Body of pancreas (tissue), 4 donors: Measurements from ENCODE around the gene ZPLD1. TPM values are rescaled to one million over a fixed set of nuclear protein-coding genes. Genes with fewer than 3 reads are reported as not detected.
A peak's percentile ranks its signal among the peaks of the same experiment; 100 is the strongest.

Experiments
- ATAC-seq: fragments of 150-250 bp; one replicate; pipeline ENCODE4 v1.9.1; 2016
- DNase-seq, 4 donors: peaks; one replicate each; pipeline ENCODE4 v3.0.0-alpha.2; 2019
- H3K27ac ChIP-seq, 4 donors: fragments of 200-600 bp; sonication (generic); 1 replicate in 3 of 4; 2 replicates in 1 of 4; pipeline versions ENCODE4 v1.5.1 to v1.6.1; 2016 to 2019; ENCODE audit warnings: mild to moderate bottlenecking in 1 of 4, mixed read lengths in 1 of 4, moderate library complexity in 1 of 4
- H3K27me3 ChIP-seq, 2 donors: fragments of 200-600 bp; sonication (generic); one replicate each; pipeline ENCODE4 v1.6.0; 2016; ENCODE audit warnings: mild to moderate bottlenecking in 1 of 2
- H3K36me3 ChIP-seq, 2 donors: fragments of 200-600 bp; sonication (generic); replicated peaks in 1 of 2; 2 replicates each; pipeline ENCODE4 v1.5.1; 2016; ENCODE audit warnings: low read depth in 2 of 2; ENCODE audit not compliant: insufficient read depth in 1 of 2
- H3K4me1 ChIP-seq: fragments of 200-600 bp; sonication (generic); one replicate; pipeline ENCODE4 v1.6.0; 2016
- H3K4me3 ChIP-seq, 2 donors: fragments of 200-600 bp; sonication (generic); 1 replicate in 1 of 2; 2 replicates in 1 of 2; pipeline ENCODE4 v1.5.1; 2016 to 2019
- H3K9me3 ChIP-seq, 3 donors: fragments of 200-600 bp; sonication (generic); 1 replicate in 2 of 3; 2 replicates in 1 of 3; pipeline ENCODE4 v1.5.1; 2016
- POLR2A ChIP-seq, 3 donors: fragments of 450-650 bp; IDR thresholded peaks; one replicate each; pipeline ENCODE4 v1.6.1; 2016; ENCODE audit warnings: antibody characterized with exemption in 3 of 3, mild to moderate bottlenecking in 2 of 3
- WGBS, 2 donors: methylation state at CpG; one replicate each; pipeline ENCODE4 v1.1.5; 2017; 5-methylcytosine and 5-hydroxymethylcytosine counted together
- intact Hi-C: fragments of 100-400 bp; cut with DNase I; formaldehyde crosslinking; loops from one replicate; pipeline ENCODE4 v1.15.1; 2023
- total RNA-seq, 2 donors: library from RNA; depleted of rRNA; stranded (reverse); fragments of >200 nt; gene quantifications; one replicate each; pipeline ENCODE4 v1.1.0, GENCODE V29; 2016
- TF ChIP-seq, protein P1 (sequence below), 7 experiments: fragments of 450-650 bp in 4 of 7; fragments of 200-600 bp in 3 of 7; sonication (generic) in 3 of 7; IDR thresholded peaks; one replicate each; pipeline ENCODE4 v1.5.1; 2016 to 2019; ENCODE audit warnings: antibody characterized with exemption in 7 of 7

ZPLD1 gene
- total RNA-seq, 2 donors from 2014 or later = 0.26 TPM; not detected in 1

DNA sequence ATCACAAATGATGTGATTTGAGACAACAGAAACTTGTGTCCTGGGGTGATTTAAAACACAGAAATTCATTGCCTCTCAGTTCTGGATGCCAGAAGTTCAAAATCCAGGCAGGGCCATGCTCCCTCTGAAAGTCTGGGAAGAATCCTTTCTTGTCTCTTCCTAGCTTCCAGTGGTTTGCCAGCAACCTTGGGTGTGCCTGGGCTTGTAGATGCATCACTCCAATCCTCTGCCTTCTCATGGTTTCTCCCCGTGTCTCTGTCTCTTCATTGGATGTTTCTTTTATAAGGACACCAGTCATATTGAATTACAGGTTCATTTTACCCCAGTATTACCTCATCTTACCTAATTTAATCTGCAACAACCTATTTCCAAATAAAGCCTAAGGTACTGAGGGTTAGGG is 16.7 kb downstream of the ZPLD1 start:
- H3K27ac ChIP-seq = no peak overlapping the region

GRCh38 chr3:102454181-102454580 is 19.4 kb downstream of the ZPLD1 start:
- DNase-seq = no peak
- H3K27ac ChIP-seq = no peak overlapping the region
- no peak overlapping the region for H3K4me3 ChIP-seq
- intact Hi-C loops = no loop called here
- no peak for TF ChIP-seq POLR2A (IDR thresholded peaks at IDR 0.05)
- TF ChIP-seq, protein P1, sequence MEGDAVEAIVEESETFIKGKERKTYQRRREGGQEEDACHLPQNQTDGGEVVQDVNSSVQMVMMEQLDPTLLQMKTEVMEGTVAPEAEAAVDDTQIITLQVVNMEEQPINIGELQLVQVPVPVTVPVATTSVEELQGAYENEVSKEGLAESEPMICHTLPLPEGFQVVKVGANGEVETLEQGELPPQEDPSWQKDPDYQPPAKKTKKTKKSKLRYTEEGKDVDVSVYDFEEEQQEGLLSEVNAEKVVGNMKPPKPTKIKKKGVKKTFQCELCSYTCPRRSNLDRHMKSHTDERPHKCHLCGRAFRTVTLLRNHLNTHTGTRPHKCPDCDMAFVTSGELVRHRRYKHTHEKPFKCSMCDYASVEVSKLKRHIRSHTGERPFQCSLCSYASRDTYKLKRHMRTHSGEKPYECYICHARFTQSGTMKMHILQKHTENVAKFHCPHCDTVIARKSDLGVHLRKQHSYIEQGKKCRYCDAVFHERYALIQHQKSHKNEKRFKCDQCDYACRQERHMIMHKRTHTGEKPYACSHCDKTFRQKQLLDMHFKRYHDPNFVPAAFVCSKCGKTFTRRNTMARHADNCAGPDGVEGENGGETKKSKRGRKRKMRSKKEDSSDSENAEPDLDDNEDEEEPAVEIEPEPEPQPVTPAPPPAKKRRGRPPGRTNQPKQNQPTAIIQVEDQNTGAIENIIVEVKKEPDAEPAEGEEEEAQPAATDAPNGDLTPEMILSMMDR (IDR thresholded peaks at IDR 0.05) = no peak
- ATAC-seq = no peak
- 48 to 54% methylated on average over 3 of the region's 3 CpGs for WGBS, 2 donors
- no peaks in the 10 kb centered on the region for H3K27me3 ChIP-seq
- H3K36me3 ChIP-seq = no peaks in the 10 kb centered on the region
- peaks cover 4% of the 10 kb centered on the region for H3K4me1 ChIP-seq
- no peaks in the 10 kb centered on the region for H3K9me3 ChIP-seq

More for the DNA sequence above, 16.7 kb downstream of the ZPLD1 start:
- Histone ChIP-seq H3K4me3 (no peak overlapping the region), H3K4me1 (peaks cover under 1% of the 10 kb centered on the region), H3K27me3 (no peaks in the 10 kb centered on the region), H3K36me3 (no peaks in the 10 kb centered on the region), H3K9me3 (no peaks in the 10 kb centered on the region)
- no peak for DNase-seq
- intact Hi-C loops = no loop called here
- no peak for TF ChIP-seq POLR2A (IDR thresholded peaks at IDR 0.05)
- TF ChIP-seq, protein P1 (IDR thresholded peaks at IDR 0.05) = no peak
- no peak for ATAC-seq
- WGBS, 2 donors = 45 to 77% methylated on average over 1 of the region's 1 CpG

- Histone ChIP-seq H3K4me1 (peaks cover 4% of the 10 kb centered on the region), H3K9me3 (no peaks in the 10 kb centered on the region), H3K27ac (peak overlapping the region in 1 of 4 donors; percentile 30), H3K36me3 (no peaks in the 10 kb centered on the region), H3K27me3 (no peaks in the 10 kb centered on the region), H3K4me3 (no peak overlapping the region)
- ATAC-seq (no peak), DNase-seq (no peak)
- TF ChIP-seq, protein P1 (IDR thresholded peaks at IDR 0.05) = no peak
- TF ChIP-seq POLR2A (IDR thresholded peaks at IDR 0.05) = no peak
- intact Hi-C loops = no loop called here
- WGBS, 2 donors = 33 to 39% methylated on average over 2 of the region's 2 CpGs
These were observed 22.8 kb downstream of the ZPLD1 start for GRCh38 chr3:102457644-102458043.

DNA sequence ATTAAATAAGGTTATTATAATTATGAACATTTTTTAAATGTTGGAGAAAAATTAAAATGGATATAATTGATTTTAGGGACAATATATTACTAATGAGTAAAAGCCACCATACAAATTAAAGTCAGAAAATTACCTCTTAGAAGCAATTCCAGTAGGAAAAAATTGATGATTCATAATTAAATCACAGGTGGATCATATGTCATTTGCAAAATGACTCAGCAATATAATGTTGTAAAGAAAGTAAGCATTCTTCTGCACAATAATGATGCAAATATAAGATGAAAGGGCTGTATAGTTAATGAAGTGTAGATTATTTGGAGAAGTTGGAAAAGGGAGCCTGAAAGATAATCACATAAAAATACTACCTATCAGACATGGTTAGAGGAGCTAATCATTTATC is 25.8 kb downstream of the ZPLD1 start:
- intact Hi-C loops = no loop called here
- peaks cover 4% of the 10 kb centered on the region for H3K4me1 ChIP-seq
- H3K27me3 ChIP-seq = no peaks in the 10 kb centered on the region
- H3K27ac ChIP-seq = no peak overlapping the region
- H3K9me3 ChIP-seq = no peaks in the 10 kb centered on the region
- TF ChIP-seq POLR2A (IDR thresholded peaks at IDR 0.05) = no peak
- TF ChIP-seq, protein P1 (IDR thresholded peaks at IDR 0.05) = no peak
- ATAC-seq (no peak), DNase-seq (no peak)
- H3K36me3 ChIP-seq = no peaks in the 10 kb centered on the region
- no peak overlapping the region for H3K4me3 ChIP-seq

DNA sequence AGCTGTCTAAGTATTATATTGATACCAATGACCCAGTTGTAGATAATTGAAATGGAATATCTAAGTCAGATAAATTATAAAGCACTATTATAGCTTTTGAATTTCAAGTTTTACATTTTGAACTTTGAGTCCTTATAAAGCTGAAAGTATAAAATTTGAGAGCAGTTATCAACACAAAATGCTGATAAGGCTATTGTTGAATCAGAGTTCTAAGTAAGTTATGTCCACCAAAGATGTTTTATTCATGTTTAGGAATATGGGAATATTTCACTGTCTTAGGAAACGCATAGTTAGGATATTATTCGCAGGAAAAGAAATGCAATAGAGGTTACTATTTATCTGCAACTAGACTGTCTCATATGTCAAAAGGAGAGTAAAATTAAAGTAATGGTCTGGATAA is 29.4 kb downstream of the ZPLD1 start:
- Histone ChIP-seq H3K36me3 (no peaks in the 10 kb centered on the region), H3K9me3 (no peaks in the 10 kb centered on the region), H3K4me1 (no peaks in the 10 kb centered on the region), H3K4me3 (no peak overlapping the region), H3K27ac (no peak overlapping the region), H3K27me3 (no peaks in the 10 kb centered on the region)
- TF ChIP-seq POLR2A (IDR thresholded peaks at IDR 0.05) = no peak
- TF ChIP-seq, protein P1 (IDR thresholded peaks at IDR 0.05) = no peak
- ATAC-seq = no peak
- no peak for DNase-seq
- intact Hi-C loops = no loop called here
- 90 to 95% methylated on average over 2 of the region's 2 CpGs for WGBS, 2 donors
